Gastroesophageal sphincter (tissue), 4 donors: Measurements from ENCODE around the gene KANSL1L. TPM values are rescaled to one million over a fixed set of nuclear protein-coding genes. Genes with fewer than 3 reads are reported as not detected.

ENCODE experiments used
- ATAC-seq: fragments of 150-250 bp; one replicate; pipeline ENCODE4 v1.9.1; 2016; ENCODE audit warnings: mild to moderate bottlenecking, moderate library complexity
- H3K27ac ChIP-seq, 4 donors: fragments of 200-600 bp; sonication (generic) in 3 of 4; 1 replicate in 3 of 4; 2 replicates in 1 of 4; pipeline ENCODE4 v1.5.1; 2016 to 2019
- H3K27me3 ChIP-seq: fragments of 200-600 bp; sonication (generic); one replicate; pipeline ENCODE4 v1.5.1; 2019
- H3K36me3 ChIP-seq, 2 donors: fragments of 200-600 bp; sonication (generic); one replicate each; pipeline ENCODE4 v1.5.1; 2019; ENCODE audit warnings: control low read depth in 1 of 2
- H3K4me1 ChIP-seq, 3 donors: fragments of 200-600 bp; sonication (generic); 1 replicate in 2 of 3; 2 replicates in 1 of 3; pipeline ENCODE4 v1.5.1; 2016 to 2019; ENCODE audit warnings: control low read depth in 2 of 3
- H3K4me3 ChIP-seq, 2 donors: fragments of 200-600 bp; sonication (generic); one replicate each; pipeline ENCODE4 v1.5.1; 2019; ENCODE audit warnings: mild to moderate bottlenecking in 1 of 2, moderate library complexity in 1 of 2
- H3K9me3 ChIP-seq, 3 donors: fragments of 200-600 bp; sonication (generic); one replicate each; pipeline ENCODE4 v1.5.1; 2017 to 2019; ENCODE audit warnings: control low read depth in 2 of 3
- CTCF ChIP-seq, 4 experiments: fragments of 200-600 bp in 2 of 4; fragments of 450-650 bp in 2 of 4; sonication (generic) in 1 of 4; IDR thresholded peaks; one replicate each; pipeline ENCODE4 v1.5.1; 2017 to 2019; ENCODE audit warnings: antibody characterized with exemption in 4 of 4, mild to moderate bottlenecking in 2 of 4, moderate library complexity in 2 of 4
- EP300 ChIP-seq: sonication (generic); formaldehyde crosslinking; IDR thresholded peaks from one replicate; pipeline ENCODE4 v1.6.1; 2017; ENCODE audit warnings: antibody characterized with exemption, mild to moderate bottlenecking
- POLR2A ChIP-seq, 2 donors: fragments of 450-650 bp; IDR thresholded peaks; one replicate each; pipeline ENCODE4 v1.6.1; 2017; ENCODE audit warnings: antibody characterized with exemption in 2 of 2, mild to moderate bottlenecking in 2 of 2, moderate library complexity in 1 of 2
- POLR2AphosphoS5 ChIP-seq: sonication (generic); formaldehyde crosslinking; IDR thresholded peaks from one replicate; pipeline ENCODE4 v1.6.1; 2017; ENCODE audit warnings: antibody characterized with exemption
- WGBS, 2 donors: methylation state at CpG; one replicate each; pipeline ENCODE4 v1.1.5; 2018; ENCODE audit warnings: low coverage in 1 of 2; 5-methylcytosine and 5-hydroxymethylcytosine counted together
- total RNA-seq, 4 donors: library from RNA; depleted of rRNA; stranded (reverse); fragments of >200 nt; gene quantifications; one replicate each; pipeline ENCODE4 v1.1.0, GENCODE V29; 2016

KANSL1L gene
- total RNA-seq, 4 donors from 2014 or later = 24.2 to 54.6 (median 37.9) TPM

GRCh38 chr2:210003359-210003758 is 167.8 kb downstream of the KANSL1L start:
- no peaks in the 10 kb centered on the region for H3K27me3 ChIP-seq
- no peak for ATAC-seq
- H3K4me1 ChIP-seq = peaks cover 5 to 46% (median 27%) of the 10 kb centered on the region in 3 donors
- peak overlapping the region in 1 of 4 donors; percentile 84 for H3K27ac ChIP-seq
- TF ChIP-seq CTCF (IDR thresholded peaks at IDR 0.05) = no peak
- no peak for TF ChIP-seq EP300
- TF ChIP-seq POLR2A (IDR thresholded peaks at IDR 0.05) = no peak
- no peak for TF ChIP-seq POLR2AphosphoS5
- H3K4me3 ChIP-seq = peak overlapping the region; percentile 68 to 96
- 21 to 22% methylated on average over 2 of the region's 2 CpGs for WGBS, 2 donors
- H3K9me3 ChIP-seq = no peaks in the 10 kb centered on the region
- H3K36me3 ChIP-seq = peaks cover 0 to 6% of the 10 kb centered on the region in 2 donors

GRCh38 chr2:210002158-210003157 is 168.8 kb downstream of the KANSL1L start, which contains the start of gene RPE:
RPE (plus strand) TSS chr2:210002638; CDS start chr2:210002662, 24 bp downstream.
- WGBS, 2 donors = 1% methylated on average over 13 to 16 of the region's 58 CpGs
- Histone ChIP-seq H3K4me3 (peak within 1 kb of the TSS; percentile 68 to 96), H3K36me3 (no peaks in the 10 kb centered on the region), H3K9me3 (no peaks in the 10 kb centered on the region), H3K27ac (peak within 1 kb of the TSS; percentile 76 to 89 (median 84)), H3K27me3 (no peaks in the 10 kb centered on the region), H3K4me1 (peaks cover 5 to 46% (median 27%) of the 10 kb centered on the region in 3 donors)
- peak; percentile 100 for ATAC-seq
- TF ChIP-seq EP300 = no peak
- TF ChIP-seq POLR2AphosphoS5 = peak; percentile 71
- peak; percentile 29 to 45 for TF ChIP-seq POLR2A (IDR thresholded peaks at IDR 0.05)
- TF ChIP-seq CTCF (IDR thresholded peaks at IDR 0.05) = no peak

- TF ChIP-seq POLR2AphosphoS5 = no peak
- TF ChIP-seq EP300 = no peak
- no peak for TF ChIP-seq CTCF (IDR thresholded peaks at IDR 0.05)
- no peak for TF ChIP-seq POLR2A (IDR thresholded peaks at IDR 0.05)
- no peaks in the 10 kb centered on the region for H3K27me3 ChIP-seq
- H3K27ac ChIP-seq = no peak overlapping the region
- H3K4me1 ChIP-seq = peaks cover 5 to 34% (median 20%) of the 10 kb centered on the region in 3 donors
- ATAC-seq = no peak
- WGBS, 2 donors = 98 to 100% methylated on average over 1 to 6 of the region's 32 CpGs
- no peaks in the 10 kb centered on the region for H3K9me3 ChIP-seq
- no peaks in the 10 kb centered on the region for H3K36me3 ChIP-seq
- no peak overlapping the region for H3K4me3 ChIP-seq
Observed at GRCh38 chr2:210000464-210001324, 170.5 kb downstream of the KANSL1L start.

- 57 to 60% methylated on average over 1 of the region's 1 CpG for WGBS, 2 donors
- H3K4me1 ChIP-seq = peaks cover 0 to 13% (median 7%) of the 10 kb centered on the region in 3 donors
- H3K27me3 ChIP-seq = no peaks in the 10 kb centered on the region
- no peak for ATAC-seq
- no peak for TF ChIP-seq CTCF (IDR thresholded peaks at IDR 0.05)
- no peak for TF ChIP-seq EP300
- TF ChIP-seq POLR2A (IDR thresholded peaks at IDR 0.05) = no peak
- no peak for TF ChIP-seq POLR2AphosphoS5
- H3K27ac ChIP-seq = no peak overlapping the region
- no peak overlapping the region for H3K4me3 ChIP-seq
- H3K36me3 ChIP-seq = no peaks in the 10 kb centered on the region
- H3K9me3 ChIP-seq = no peaks in the 10 kb centered on the region
Observed at GRCh38 chr2:209998596-209998995, 172.6 kb downstream of the KANSL1L start.
